HepG2 (cell line): Measurements from ENCODE around the gene CCDC74B. TPM values are rescaled to one million over a fixed set of nuclear protein-coding genes. Genes with fewer than 3 reads are reported as not detected.
"Not testable (repeated sequence)": the region's sequence is repeated elsewhere in the genome, so short reads cannot be mapped to it uniquely, and the experiment has no call there.

Experiments used
- ATAC-seq: fragments of 200-7000 bp; cut with Tn5 transposase; 3 replicates; pipeline ENCODE4 v1.9.1; 2020; ENCODE audit warnings: mild to moderate bottlenecking, moderate library complexity
- BruUV-seq: library from RNA; stranded (reverse); fragments of 400-500 nt; replicated peaks from 2 replicates; lab custom pipeline; 2021; lab: Mats Ljungman, UMichigan
- CTCF ChIA-PET: fragments of 300-600 bp; formaldehyde crosslinking; extraction: SDS; loops from one replicate; lab custom pipeline; 2021; ENCODE audit warnings: low total read pairs, inconsistent platforms, low intra/inter-chr PET ratio; lab: Yijun Ruan, JAX
- POLR2A ChIA-PET: fragments of 350-600 bp; sonication (Branson Sonifier 250); formaldehyde crosslinking; loops from one replicate; lab custom pipeline; 2020; ENCODE audit warnings: antibody characterized with exemption, inconsistent platforms; lab: Yijun Ruan, JAX
- DNase-seq: peaks from one replicate; pipeline ENCODE4 v3.0.0-alpha.2; 2015; ENCODE audit warnings: low spot score
- FAIRE-seq: peaks from 3 replicates; lab custom pipeline; 2011; peaks lifted over from hg19 to GRCh38; lab: Jason Lieb, UNC
- H2AFZ ChIP-seq: one replicate; pipeline ENCODE4 v1.6.1; 2011; ENCODE audit warnings: low read length, inconsistent platforms
- H3K27ac ChIP-seq: fragments of 300-600 bp; 3 replicates; pipeline ENCODE4 v1.8.0; 2011; ENCODE audit warnings: mixed run types, mild to moderate bottlenecking, mixed read lengths, low read length, inconsistent platforms; ENCODE audit not compliant: insufficient read depth; ENCODE audit errors: extremely low read length
- H3K27me3 ChIP-seq, 2 experiments: fragments of 200-600 bp in 1 of 2; 2 replicates in 1 of 2; 3 replicates in 1 of 2; pipeline versions ENCODE4 v1.6.0 to v1.8.0; 2011; ENCODE audit warnings: low read length in 2 of 2, mild to moderate bottlenecking in 2 of 2, moderate library complexity in 2 of 2, inconsistent platforms in 1 of 2; ENCODE audit not compliant: insufficient read depth in 2 of 2, control insufficient read depth in 1 of 2
- H3K36me3 ChIP-seq, 2 experiments: fragments of 200-600 bp in 1 of 2; replicated peaks in 1 of 2; 2 replicates in 1 of 2; 3 replicates in 1 of 2; pipeline versions ENCODE4 v1.5.1 to v1.8.0; 2011; ENCODE audit warnings: low read length in 2 of 2, inconsistent platforms in 1 of 2; ENCODE audit not compliant: insufficient read depth in 2 of 2, control insufficient read depth in 1 of 2
- H3K4me1 ChIP-seq: 2 replicates; pipeline ENCODE4 v1.5.1; 2012; ENCODE audit warnings: low read length, inconsistent platforms; ENCODE audit not compliant: insufficient read depth
- H3K4me2 ChIP-seq: 2 replicates; pipeline ENCODE4 v1.6.0; 2011; ENCODE audit warnings: low read depth, low read length, inconsistent platforms
- H3K4me3 ChIP-seq, 3 experiments: fragments of 200-600 bp in 1 of 3; sonication (generic), shearing (Covaris generic) in 1 of 3; replicated peaks in 1 of 3; 2 replicates each; pipeline ENCODE4 v1.5.1; 2011 to 2016; ENCODE audit warnings: low read length in 3 of 3, inconsistent platforms in 2 of 3, low read depth in 2 of 3, mild to moderate bottlenecking in 2 of 3, control low read depth in 1 of 3, mixed read lengths in 1 of 3; ENCODE audit not compliant: insufficient read depth in 1 of 3
- H3K79me2 ChIP-seq: one replicate; pipeline ENCODE4 v1.6.1; 2011; ENCODE audit warnings: low read length, inconsistent platforms; ENCODE audit not compliant: insufficient read depth
- H3K9ac ChIP-seq: 2 replicates; pipeline ENCODE4 v1.6.0; 2011; ENCODE audit warnings: mild to moderate bottlenecking, low read depth, low read length, inconsistent platforms; ENCODE audit not compliant: insufficient read depth
- H3K9me3 ChIP-seq: 2 replicates; pipeline ENCODE4 v1.5.1; 2012; ENCODE audit warnings: mild to moderate bottlenecking, low read length
- H4K20me1 ChIP-seq: 2 replicates; pipeline ENCODE4 v1.6.0; 2011; ENCODE audit warnings: inconsistent platforms, mild to moderate bottlenecking, low read length, moderate library complexity; ENCODE audit not compliant: insufficient read depth
- CTCF ChIP-seq: sonication (generic); formaldehyde crosslinking; IDR thresholded peaks from 2 replicates; pipeline ENCODE4 v1.5.0; 2020; ENCODE audit warnings: mild to moderate bottlenecking, missing genetic modification reagents, moderate library complexity
- GABPB1 ChIP-seq: IDR thresholded peaks from 2 replicates; pipeline ENCODE4 v1.6.1; 2016; ENCODE audit warnings: mild to moderate bottlenecking, missing genetic modification reagents, moderate library complexity, missing compliant biosample characterization
- RFX3 ChIP-seq: IDR thresholded peaks from 2 replicates; pipeline ENCODE4 v1.6.1; 2016; ENCODE audit warnings: missing biosample characterization, missing genetic modification reagents
- WGBS: methylation state at CpG from one replicate; pipeline ENCODE4 v1.1.6; 2017; ENCODE audit warnings: low lambda C conversion rate; 5-methylcytosine and 5-hydroxymethylcytosine counted together
- in situ Hi-C: cut with HindIII; loops from 2 replicates; pipeline ENCODE4 v1.10.0; 2017; ENCODE audit warnings: low pct_unique_long_range_greater_than_20kb; ENCODE audit not compliant: extremely low pct_ligation_motif_present
- intact Hi-C: fragments of 100-400 bp; cut with micrococcal nuclease; formaldehyde crosslinking; loops from one replicate; pipeline ENCODE4 v1.10.0; 2022; ENCODE audit not compliant: unreplicated experiment
- polyA plus RNA-seq, 8 experiments: library from polyadenylated mRNA; depleted of rRNA in 3 of 8; stranded (reverse) in 7 of 8; unstranded in 1 of 8; fragments of >200 nt; fragmentation: Illumina TruSeq in 4 of 8; extraction: Trizol in 4 of 8; gene quantifications; 2 replicates each; pipeline versions ENCODE4 v1.2.1 to v1.2.3, GENCODE V29; 2011 to 2016; ENCODE audit warnings: low read depth in 4 of 8, missing spikeins in 1 of 8, mixed read lengths in 1 of 8; ENCODE audit not compliant: insufficient read depth in 1 of 8
- total RNA-seq, 5 experiments: library from RNA; depleted of rRNA; stranded (reverse); fragments of >200 nt; fragmentation: Illumina TruSeq; extraction: Trizol; gene quantifications; 2 replicates each; pipeline ENCODE4 v1.2.3, GENCODE V29; 2016; ENCODE audit warnings: low read depth in 1 of 5
- TF ChIP-seq, protein P1 (sequence below): sonication (generic); formaldehyde crosslinking; IDR thresholded peaks from 2 replicates; pipeline ENCODE4 v1.5.1; 2020; ENCODE audit warnings: mild to moderate bottlenecking, missing genetic modification reagents, moderate library complexity

CCDC74B gene
- total and polyA plus RNA-seq, 2 of the 13 experiments (the other 11 are each of a cell fraction or from before 2014, with no cell fraction given), result 0.07 to 0.11 TPM

GRCh38 chr2:130145006-130145414 lies at the start of gene CCDC74B (continued):
- TF ChIP-seq, protein P1, sequence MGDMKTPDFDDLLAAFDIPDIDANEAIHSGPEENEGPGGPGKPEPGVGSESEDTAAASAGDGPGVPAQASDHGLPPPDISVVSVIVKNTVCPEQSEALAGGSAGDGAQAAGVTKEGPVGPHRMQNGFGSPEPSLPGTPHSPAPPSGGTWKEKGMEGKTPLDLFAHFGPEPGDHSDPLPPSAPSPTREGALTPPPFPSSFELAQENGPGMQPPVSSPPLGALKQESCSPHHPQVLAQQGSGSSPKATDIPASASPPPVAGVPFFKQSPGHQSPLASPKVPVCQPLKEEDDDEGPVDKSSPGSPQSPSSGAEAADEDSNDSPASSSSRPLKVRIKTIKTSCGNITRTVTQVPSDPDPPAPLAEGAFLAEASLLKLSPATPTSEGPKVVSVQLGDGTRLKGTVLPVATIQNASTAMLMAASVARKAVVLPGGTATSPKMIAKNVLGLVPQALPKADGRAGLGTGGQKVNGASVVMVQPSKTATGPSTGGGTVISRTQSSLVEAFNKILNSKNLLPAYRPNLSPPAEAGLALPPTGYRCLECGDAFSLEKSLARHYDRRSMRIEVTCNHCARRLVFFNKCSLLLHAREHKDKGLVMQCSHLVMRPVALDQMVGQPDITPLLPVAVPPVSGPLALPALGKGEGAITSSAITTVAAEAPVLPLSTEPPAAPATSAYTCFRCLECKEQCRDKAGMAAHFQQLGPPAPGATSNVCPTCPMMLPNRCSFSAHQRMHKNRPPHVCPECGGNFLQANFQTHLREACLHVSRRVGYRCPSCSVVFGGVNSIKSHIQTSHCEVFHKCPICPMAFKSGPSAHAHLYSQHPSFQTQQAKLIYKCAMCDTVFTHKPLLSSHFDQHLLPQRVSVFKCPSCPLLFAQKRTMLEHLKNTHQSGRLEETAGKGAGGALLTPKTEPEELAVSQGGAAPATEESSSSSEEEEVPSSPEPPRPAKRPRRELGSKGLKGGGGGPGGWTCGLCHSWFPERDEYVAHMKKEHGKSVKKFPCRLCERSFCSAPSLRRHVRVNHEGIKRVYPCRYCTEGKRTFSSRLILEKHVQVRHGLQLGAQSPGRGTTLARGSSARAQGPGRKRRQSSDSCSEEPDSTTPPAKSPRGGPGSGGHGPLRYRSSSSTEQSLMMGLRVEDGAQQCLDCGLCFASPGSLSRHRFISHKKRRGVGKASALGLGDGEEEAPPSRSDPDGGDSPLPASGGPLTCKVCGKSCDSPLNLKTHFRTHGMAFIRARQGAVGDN (CRISPR knock-in tag), result peak; percentile 63
- TF ChIP-seq GABPB1 (peak; percentile 32; the same call in 1 of the 2 replicates), RFX3 (CRISPR knock-in tag) (peak; percentile 68), CTCF (CRISPR knock-in tag) (peak; percentile 9; the same call in 1 of the 2 replicates)

DNA sequence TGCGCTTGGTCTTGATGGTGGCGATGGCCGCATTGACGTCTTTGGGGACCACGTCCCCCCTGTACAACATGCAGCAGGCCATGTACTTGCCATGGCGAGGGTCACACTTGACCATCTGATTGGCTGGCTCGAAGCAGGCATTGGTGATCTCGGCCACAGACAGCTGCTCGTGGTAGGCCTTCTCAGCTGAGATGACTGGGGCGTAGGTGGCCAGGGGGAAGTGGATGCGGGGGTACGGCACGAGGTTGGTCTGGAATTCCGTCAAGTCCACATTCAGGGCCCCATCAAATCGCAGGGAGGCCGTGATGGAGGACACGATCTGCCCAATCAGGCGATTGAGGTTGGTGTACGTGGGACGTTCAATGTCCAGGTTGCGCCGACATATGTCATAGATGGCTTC lies 48.9 kb upstream of the CCDC74B start:
- H3K27me3 ChIP-seq, H3K4me2 ChIP-seq, H3K4me3 ChIP-seq, BruUV-seq, ATAC-seq, H3K9ac ChIP-seq, H2AFZ ChIP-seq, FAIRE-seq, H3K9me3 ChIP-seq, H3K79me2 ChIP-seq, DNase-seq, CTCF ChIA-PET, H4K20me1 ChIP-seq, POLR2A ChIA-PET, H3K36me3 ChIP-seq, H3K4me1 ChIP-seq, intact Hi-C loops, H3K27ac ChIP-seq: not testable (repeated sequence)
- 81% methylated on average over 8 of the region's 22 CpGs for WGBS
- in situ Hi-C loops, result loop anchor here (25.0 kb wide), 1 partner anchor 1293 kb away; the partner anchor contains the start of genes MZT2A and TUBA3D

DNA sequence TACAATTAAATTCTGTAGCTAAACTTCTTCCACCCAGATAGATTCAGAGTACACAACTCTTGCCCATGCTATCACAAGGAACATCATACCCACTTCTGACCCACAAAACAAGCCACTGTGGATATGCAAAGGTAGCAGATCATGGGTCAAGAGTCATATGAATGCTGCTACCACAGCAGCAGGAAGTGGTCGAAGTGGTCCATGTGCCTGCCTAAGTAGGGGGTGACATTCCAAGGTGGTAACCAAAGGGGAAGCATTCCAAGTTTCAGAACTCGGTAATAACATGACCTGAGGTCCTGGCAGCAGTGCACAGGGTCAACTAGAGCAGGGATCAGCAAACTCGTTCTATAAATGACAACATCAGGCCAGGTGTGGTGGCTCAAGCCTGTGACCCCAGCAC lies 47.5 kb upstream of the CCDC74B start:
- 84% methylated on average over 3 of the region's 3 CpGs for WGBS
- BruUV-seq, POLR2A ChIA-PET: not testable (repeated sequence)

More for the DNA sequence above, 47.5 kb upstream of the CCDC74B start:
- H3K4me1 ChIP-seq, CTCF ChIA-PET, H3K9ac ChIP-seq, H2AFZ ChIP-seq, H3K27me3 ChIP-seq, H3K9me3 ChIP-seq, H3K4me3 ChIP-seq, ATAC-seq, H3K27ac ChIP-seq, H4K20me1 ChIP-seq, H3K4me2 ChIP-seq, H3K79me2 ChIP-seq, DNase-seq, H3K36me3 ChIP-seq, intact Hi-C loops: not testable (repeated sequence)
- peak; percentile 46 for FAIRE-seq
- in situ Hi-C loops, result loop anchor here (25.0 kb wide), 1 partner anchor 1295 kb away; the partner anchor contains the start of genes MZT2A and TUBA3D
